ENCODE results near the gene ZNF438.

GRCh38 chr10:30915146-30915545 is 116.5 kb downstream of the ZNF438 start:
- TF ChIP-seq ESRRG (CRISPR knock-in tag; IDR thresholded peaks at IDR 0.05) (no peak), SNAI2 (CRISPR knock-in tag; IDR thresholded peaks at IDR 0.05) (no peak), POU6F1 (CRISPR knock-in tag; IDR thresholded peaks at IDR 0.05; ENCODE audit: borderline replicate concordance, low read depth) (no peak)
- TF ChIP-seq, protein P1, sequence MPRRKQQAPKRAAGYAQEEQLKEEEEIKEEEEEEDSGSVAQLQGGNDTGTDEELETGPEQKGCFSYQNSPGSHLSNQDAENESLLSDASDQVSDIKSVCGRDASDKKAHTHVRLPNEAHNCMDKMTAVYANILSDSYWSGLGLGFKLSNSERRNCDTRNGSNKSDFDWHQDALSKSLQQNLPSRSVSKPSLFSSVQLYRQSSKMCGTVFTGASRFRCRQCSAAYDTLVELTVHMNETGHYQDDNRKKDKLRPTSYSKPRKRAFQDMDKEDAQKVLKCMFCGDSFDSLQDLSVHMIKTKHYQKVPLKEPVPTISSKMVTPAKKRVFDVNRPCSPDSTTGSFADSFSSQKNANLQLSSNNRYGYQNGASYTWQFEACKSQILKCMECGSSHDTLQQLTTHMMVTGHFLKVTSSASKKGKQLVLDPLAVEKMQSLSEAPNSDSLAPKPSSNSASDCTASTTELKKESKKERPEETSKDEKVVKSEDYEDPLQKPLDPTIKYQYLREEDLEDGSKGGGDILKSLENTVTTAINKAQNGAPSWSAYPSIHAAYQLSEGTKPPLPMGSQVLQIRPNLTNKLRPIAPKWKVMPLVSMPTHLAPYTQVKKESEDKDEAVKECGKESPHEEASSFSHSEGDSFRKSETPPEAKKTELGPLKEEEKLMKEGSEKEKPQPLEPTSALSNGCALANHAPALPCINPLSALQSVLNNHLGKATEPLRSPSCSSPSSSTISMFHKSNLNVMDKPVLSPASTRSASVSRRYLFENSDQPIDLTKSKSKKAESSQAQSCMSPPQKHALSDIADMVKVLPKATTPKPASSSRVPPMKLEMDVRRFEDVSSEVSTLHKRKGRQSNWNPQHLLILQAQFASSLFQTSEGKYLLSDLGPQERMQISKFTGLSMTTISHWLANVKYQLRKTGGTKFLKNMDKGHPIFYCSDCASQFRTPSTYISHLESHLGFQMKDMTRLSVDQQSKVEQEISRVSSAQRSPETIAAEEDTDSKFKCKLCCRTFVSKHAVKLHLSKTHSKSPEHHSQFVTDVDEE (CRISPR knock-in tag; IDR thresholded peaks at IDR 0.05), result no peak

Data from SK-N-SH treated with all-trans-retinoic acid at 6 μM for 48 hours (cell line).